Stimulated activated naive B cell treated with anti-CD40 and anti-IgM and Interleukin-4, amounts not matched to agents 10 μg/mL and 1 μg/mL and 100 μg/mL, for 72 hours (primary cell): ENCODE results near the gene ABHD16A.

Experiments
- ATAC-seq, 2 donors: fragments of 150-1000 bp; cut with Tn5 transposase; replicated peaks; 2 replicates each; pipeline ENCODE4 v1.10.0; 2021; ENCODE audit warnings: moderate library complexity in 1 of 2
- DNase-seq: peaks from one replicate; pipeline ENCODE4 v3.0.0; 2021
- H3K27ac Mint-ChIP-seq: one replicate; pipeline ENCODE4 v1.8.0; 2022; ENCODE audit warnings: mild to moderate bottlenecking, mixed read lengths
- H3K27me3 Mint-ChIP-seq, 2 donors: one replicate each; pipeline ENCODE4 v1.8.0; 2022; ENCODE audit warnings: mixed read lengths in 2 of 2
- H3K36me3 Mint-ChIP-seq, 2 donors: one replicate each; pipeline ENCODE4 v1.8.0; 2022; ENCODE audit warnings: mixed read lengths in 2 of 2, mild to moderate bottlenecking in 1 of 2
- H3K4me1 Mint-ChIP-seq, 2 donors: one replicate each; pipeline ENCODE4 v1.8.0; 2022; ENCODE audit warnings: mixed read lengths in 2 of 2, mild to moderate bottlenecking in 1 of 2
- H3K4me3 Mint-ChIP-seq, 2 donors: one replicate each; pipeline ENCODE4 v1.8.0; 2022; ENCODE audit warnings: mild to moderate bottlenecking in 2 of 2, mixed read lengths in 2 of 2, moderate library complexity in 1 of 2
- H3K9me3 Mint-ChIP-seq, 2 donors: one replicate each; pipeline ENCODE4 v1.8.0; 2022; ENCODE audit warnings: mixed read lengths in 2 of 2, mild to moderate bottlenecking in 1 of 2

The ABHD16A gene

GRCh38 chr6:31702819-31703716 lies at the start of gene ABHD16A:
ABHD16A (minus strand) TSS chr6:31703324; CDS start chr6:31703281, 43 bp downstream.
- peak within 1 kb of the TSS; percentile 96 to 99 for H3K4me3 Mint-ChIP-seq

GRCh38 chr6:31752739-31753319 lies 49.7 kb upstream of the ABHD16A start:
- Mint-ChIP-seq H3K27me3 (no peaks in the 10 kb centered on the region), H3K36me3 (peaks cover 3 to 4% of the 10 kb centered on the region in 2 donors), H3K9me3 (no peaks in the 10 kb centered on the region), H3K27ac (no peak overlapping the region), H3K4me1 (peaks cover 0 to 2% of the 10 kb centered on the region in 2 donors), H3K4me3 (no peak overlapping the region)
- ATAC-seq (no peak), DNase-seq (no peak)

More at GRCh38 chr6:31702819-31703716, at the start of gene ABHD16A:
- Mint-ChIP-seq H3K27ac (peak within 1 kb of the TSS; percentile 98), H3K9me3 (no peaks in the 10 kb centered on the region), H3K27me3 (no peaks in the 10 kb centered on the region), H3K4me1 (peaks cover 16 to 25% of the 10 kb centered on the region in 2 donors), H3K36me3 (peaks cover 4 to 13% of the 10 kb centered on the region in 2 donors)
- peak; percentile 97 for DNase-seq
- peak; percentile 97 to 98 for ATAC-seq

GRCh38 chr6:31750411-31751022 lies 47.4 kb upstream of the ABHD16A start:
- Mint-ChIP-seq H3K36me3 (peaks cover 11% of the 10 kb centered on the region in 2 donors), H3K4me1 (peaks cover 0 to 2% of the 10 kb centered on the region in 2 donors), H3K27me3 (no peaks in the 10 kb centered on the region), H3K9me3 (no peaks in the 10 kb centered on the region), H3K4me3 (no peak overlapping the region), H3K27ac (no peak overlapping the region)
- DNase-seq = no peak
- no peak for ATAC-seq

GRCh38 chr6:31749301-31750036 lies 46.3 kb upstream of the ABHD16A start:
- no peak overlapping the region for H3K4me3 Mint-ChIP-seq
- no peaks in the 10 kb centered on the region for H3K27me3 Mint-ChIP-seq
- H3K4me1 Mint-ChIP-seq = peaks cover 0 to 2% of the 10 kb centered on the region in 2 donors
- DNase-seq = no peak
- no peaks in the 10 kb centered on the region for H3K9me3 Mint-ChIP-seq
- ATAC-seq = no peak
- H3K36me3 Mint-ChIP-seq = peaks cover 17 to 19% of the 10 kb centered on the region in 2 donors
- no peak overlapping the region for H3K27ac Mint-ChIP-seq

- Mint-ChIP-seq H3K36me3 (peaks cover 29 to 42% of the 10 kb centered on the region in 2 donors), H3K9me3 (no peaks in the 10 kb centered on the region), H3K4me3 (no peak overlapping the region), H3K27ac (no peak overlapping the region), H3K4me1 (peaks cover 3 to 22% of the 10 kb centered on the region in 2 donors), H3K27me3 (no peaks in the 10 kb centered on the region)
- ATAC-seq (no peak), DNase-seq (no peak)
Measured at GRCh38 chr6:31744422-31744821, 41.3 kb upstream of the ABHD16A start.

GRCh38 chr6:31742894-31743293 lies 39.8 kb upstream of the ABHD16A start:
- Mint-ChIP-seq H3K27me3 (no peaks in the 10 kb centered on the region), H3K36me3 (peaks cover 29 to 42% of the 10 kb centered on the region in 2 donors), H3K4me1 (peaks cover 17 to 37% of the 10 kb centered on the region in 2 donors), H3K27ac (peak overlapping the region; percentile 11), H3K4me3 (no peak overlapping the region), H3K9me3 (no peaks in the 10 kb centered on the region)
- DNase-seq (no peak), ATAC-seq (no peak)

- ATAC-seq = no peak
- Mint-ChIP-seq H3K4me1 (peaks cover 24 to 48% of the 10 kb centered on the region in 2 donors), H3K27ac (no peak overlapping the region), H3K36me3 (peaks cover 25 to 35% of the 10 kb centered on the region in 2 donors), H3K9me3 (no peaks in the 10 kb centered on the region), H3K27me3 (no peaks in the 10 kb centered on the region), H3K4me3 (no peak overlapping the region)
- DNase-seq = no peak
Measured at GRCh38 chr6:31741815-31742214, 38.7 kb upstream of the ABHD16A start.

- peak; percentile 2 to 3 for ATAC-seq
- peak overlapping the region; percentile 93 to 98 for H3K4me3 Mint-ChIP-seq
- no peak for DNase-seq
Measured at GRCh38 chr6:31740397-31741223, 37.5 kb upstream of the ABHD16A start.

GRCh38 chr6:31739639-31740396 lies 36.7 kb upstream of the ABHD16A start, which contains the start of gene MSH5:
MSH5 (plus strand) TSS chr6:31740005; CDS start chr6:31740467, 462 bp downstream.
- Mint-ChIP-seq H3K27me3 (no peaks in the 10 kb centered on the region), H3K36me3 (peaks cover 29 to 41% of the 10 kb centered on the region in 2 donors), H3K27ac (peak within 1 kb of the TSS; percentile 95), H3K4me3 (peak within 1 kb of the TSS; percentile 93 to 98), H3K9me3 (no peaks in the 10 kb centered on the region), H3K4me1 (peaks cover 29 to 51% of the 10 kb centered on the region in 2 donors)
- peak; percentile 97 for DNase-seq
- ATAC-seq = peak; percentile 85 to 88

More at GRCh38 chr6:31740397-31741223, 37.5 kb upstream of the ABHD16A start:
- Mint-ChIP-seq H3K27me3 (no peaks in the 10 kb centered on the region), H3K27ac (peak overlapping the region; percentile 95), H3K4me1 (peaks cover 27 to 51% of the 10 kb centered on the region in 2 donors), H3K9me3 (no peaks in the 10 kb centered on the region), H3K36me3 (peaks cover 27 to 40% of the 10 kb centered on the region in 2 donors)

- peak; percentile 47 for DNase-seq
- peak; percentile 14 to 26 for ATAC-seq
- Mint-ChIP-seq H3K9me3 (no peaks in the 10 kb centered on the region), H3K4me3 (peak overlapping the region; percentile 94 to 98), H3K27ac (peak overlapping the region; percentile 93), H3K27me3 (no peaks in the 10 kb centered on the region), H3K36me3 (peaks cover 30 to 43% of the 10 kb centered on the region in 2 donors), H3K4me1 (peaks cover 39 to 64% of the 10 kb centered on the region in 2 donors)
Measured at GRCh38 chr6:31737991-31738979, 35.2 kb upstream of the ABHD16A start.

- Mint-ChIP-seq H3K4me1 (peaks cover 42 to 67% of the 10 kb centered on the region in 2 donors), H3K4me3 (peak overlapping the region; percentile 94 to 98), H3K27me3 (no peaks in the 10 kb centered on the region), H3K9me3 (no peaks in the 10 kb centered on the region), H3K36me3 (peaks cover 30 to 39% of the 10 kb centered on the region in 2 donors), H3K27ac (peak overlapping the region; percentile 93)
- DNase-seq = no peak
- no peak for ATAC-seq
Measured at GRCh38 chr6:31737315-31737990, 34.3 kb upstream of the ABHD16A start.
